OCI-M2 (cell line): ENCODE data around the gene ATG14.
"Not testable (repeated sequence)": the region's sequence is repeated elsewhere in the genome, so short reads cannot be mapped to it uniquely, and the experiment has no call there.

Source experiments
- DNase-seq: peaks from one replicate; lab custom pipeline; 2025; ENCODE audit not compliant: unreplicated experiment; lab: John Stamatoyannopoulos, UW

ATG14 gene

GRCh38 chr14:55387121-55387520 is 24.5 kb downstream of the ATG14 start:
- DNase-seq, result no peak

- no peak for DNase-seq
These were observed 25.4 kb downstream of the ATG14 start for GRCh38 chr14:55386037-55386808.

- DNase-seq, result no peak
These were observed 27.1 kb downstream of the ATG14 start for GRCh38 chr14:55384536-55384935.

DNA sequence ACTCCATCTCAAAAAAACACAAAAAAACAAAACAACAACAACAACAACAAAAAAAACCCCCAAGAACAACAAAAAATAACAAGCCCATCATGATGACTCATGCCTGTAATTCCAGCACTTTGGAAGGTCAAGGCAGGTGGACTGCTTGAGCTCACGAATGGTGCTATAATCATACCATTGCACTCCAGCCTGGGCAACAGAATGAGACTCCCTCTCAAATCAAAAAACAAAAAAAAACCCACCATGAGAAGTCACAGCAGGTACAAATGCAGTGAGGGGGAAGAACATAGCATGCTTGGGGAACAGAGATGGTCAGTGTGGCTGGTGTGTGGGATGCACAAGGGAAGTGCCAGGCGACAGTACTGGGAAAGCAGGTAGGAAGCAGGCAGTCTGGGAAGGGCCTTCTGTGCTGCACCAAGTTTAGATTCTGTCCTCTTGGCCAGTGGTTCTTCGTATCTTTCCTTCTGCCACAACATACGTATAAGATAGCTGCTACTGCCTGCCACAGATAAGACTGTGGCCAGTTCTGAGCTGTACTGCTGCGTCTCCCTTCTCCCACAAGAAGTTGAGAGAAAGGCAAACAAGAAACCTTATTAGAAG is 28.0 kb downstream of the ATG14 start:
- peak; percentile 70 for DNase-seq

GRCh38 chr14:55383056-55383466 is 28.6 kb downstream of the ATG14 start:
- DNase-seq, result not testable (repeated sequence)

- no peak for DNase-seq
These were observed 29.1 kb downstream of the ATG14 start for GRCh38 chr14:55382483-55382882.

DNA sequence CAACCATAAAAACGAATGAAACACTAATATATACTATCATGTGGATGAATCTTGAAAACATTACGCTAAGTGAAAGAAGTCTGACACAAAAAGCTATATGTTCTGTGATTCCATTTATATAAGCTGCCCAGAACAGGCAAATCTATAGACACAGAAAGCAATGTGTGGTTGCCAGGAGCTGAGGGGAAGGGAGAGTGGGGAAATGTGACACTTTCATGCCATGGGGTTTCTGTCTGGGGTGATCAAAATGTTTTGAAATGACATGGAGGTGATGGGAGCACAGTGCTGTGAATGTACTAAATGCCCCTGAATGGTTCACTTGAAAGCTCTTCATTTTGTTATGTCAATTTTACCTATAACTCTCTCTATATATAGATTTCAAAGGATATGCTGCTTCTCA is 30.1 kb downstream of the ATG14 start:
- DNase-seq, result no peak

GRCh38 chr14:55381040-55381439 is 30.6 kb downstream of the ATG14 start:
- DNase-seq, result no peak

- DNase-seq, result no peak
These were observed 34.4 kb downstream of the ATG14 start for GRCh38 chr14:55377236-55377635.

DNA sequence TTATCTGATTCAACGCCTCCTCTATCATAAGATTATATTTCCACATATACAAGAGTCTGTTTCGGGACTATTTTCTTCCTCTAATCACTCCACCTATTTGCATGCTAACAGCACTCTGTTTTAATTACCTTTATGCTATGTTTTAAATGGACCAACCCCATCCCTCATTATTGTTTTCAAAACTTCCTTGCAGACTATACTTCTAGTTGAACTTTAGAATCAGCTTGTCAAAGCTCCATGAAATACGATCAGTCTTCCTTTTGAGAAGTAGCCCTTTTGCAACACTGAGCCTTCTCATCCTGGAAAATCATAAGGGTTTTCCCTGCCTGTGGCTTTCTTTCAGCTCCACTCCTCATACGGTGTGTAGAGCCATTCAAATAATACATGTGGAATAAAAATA is 36.9 kb downstream of the ATG14 start:
- no peak for DNase-seq

DNA sequence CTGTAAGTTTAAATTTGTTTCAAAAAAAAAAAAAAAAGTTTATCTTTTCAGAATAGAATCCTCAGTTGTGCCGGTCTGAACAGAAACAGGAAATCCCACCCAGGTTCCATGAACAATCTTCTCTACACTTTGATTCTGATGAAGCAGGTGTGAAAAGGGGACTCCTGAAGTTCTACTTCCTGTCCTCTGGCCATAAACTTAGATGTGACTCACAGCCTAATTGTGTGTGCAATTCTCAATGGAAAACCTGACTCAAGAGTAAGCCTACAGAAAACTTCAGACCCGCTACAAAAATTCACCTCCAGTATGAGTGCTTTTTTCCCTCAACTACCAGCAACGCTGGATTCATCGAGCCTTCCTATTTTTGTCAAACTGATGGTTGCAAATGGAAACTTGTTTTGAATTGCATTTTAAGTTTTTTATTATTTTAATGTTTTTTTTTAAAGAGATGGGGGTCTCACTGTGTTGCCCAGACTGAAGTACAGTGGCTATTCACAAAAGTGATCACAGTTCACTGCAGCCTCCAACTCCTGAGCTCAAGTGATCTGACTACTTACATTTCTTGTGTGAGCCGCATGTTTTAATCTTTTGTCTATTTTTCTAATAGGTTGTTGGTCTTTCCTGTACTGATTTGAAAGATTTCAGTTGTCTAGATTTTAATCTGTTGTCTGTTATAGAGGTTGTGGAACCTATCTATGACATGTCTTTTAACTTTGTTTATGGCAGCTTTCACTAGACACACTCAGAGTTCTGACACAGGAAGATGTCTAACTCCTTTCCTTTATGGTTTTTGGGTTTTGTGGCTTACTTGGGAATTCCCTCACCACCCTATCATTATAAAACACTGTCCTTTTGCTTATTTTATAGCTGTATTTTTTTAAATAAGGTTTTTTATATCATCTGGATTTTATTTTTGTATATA is 37.6 kb downstream of the ATG14 start:
- DNase-seq, result no peak

DNA sequence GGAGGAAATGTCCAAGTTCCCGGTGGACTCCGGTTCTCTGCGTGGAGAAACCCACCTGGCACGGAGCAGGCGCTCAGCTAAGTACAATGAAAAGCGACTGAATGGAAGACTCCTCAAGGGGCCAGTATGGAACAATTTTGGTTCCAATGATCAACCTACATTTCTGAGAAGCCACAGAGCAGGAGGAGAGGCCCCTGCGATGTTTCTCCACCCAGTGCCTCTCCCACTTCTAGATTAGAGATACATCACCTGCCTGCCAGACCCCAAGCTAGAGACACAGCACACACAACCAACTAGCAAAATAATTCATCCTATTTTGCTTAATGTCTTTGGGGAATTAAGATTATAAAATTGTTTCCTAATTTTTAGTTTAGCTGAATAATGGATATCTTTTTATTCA is 38.8 kb downstream of the ATG14 start:
- no peak for DNase-seq

- DNase-seq, result no peak
These were observed 39.2 kb downstream of the ATG14 start for GRCh38 chr14:55372423-55372822.

DNA sequence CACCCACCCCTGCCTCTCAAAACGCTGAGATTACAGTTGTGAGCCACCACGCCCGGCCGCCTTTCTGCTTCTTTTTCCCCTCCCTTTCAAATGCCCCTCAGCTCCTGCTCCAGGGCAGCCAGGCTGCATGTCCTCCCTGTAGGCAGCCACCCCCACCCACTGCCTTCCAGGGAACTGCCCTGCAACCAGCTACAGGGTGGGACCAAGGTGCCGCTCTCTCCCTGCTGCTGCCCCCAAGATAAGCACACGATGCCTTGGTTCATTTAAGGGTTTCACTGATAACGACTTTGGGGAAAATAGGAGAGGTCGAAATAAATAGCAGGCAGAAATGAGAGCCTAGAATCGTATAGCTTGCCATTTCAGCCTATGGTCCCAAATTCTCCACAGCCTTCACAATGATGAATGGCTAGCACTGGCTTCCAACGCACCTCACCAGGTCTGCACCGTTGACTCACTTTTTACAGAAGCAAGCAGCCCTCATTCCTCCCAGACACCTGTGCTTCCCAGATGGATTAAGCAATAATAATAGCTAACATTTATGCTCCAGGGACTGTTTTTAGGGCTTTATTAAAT is 40.7 kb downstream of the ATG14 start:
- no peak for DNase-seq

- DNase-seq, result no peak
These were observed 45.4 kb downstream of the ATG14 start for GRCh38 chr14:55366271-55366670.

- DNase-seq, result no peak
These were observed 50.4 kb downstream of the ATG14 start for GRCh38 chr14:55361190-55361589.

GRCh38 chr14:55359307-55359706 is 52.3 kb downstream of the ATG14 start:
- no peak for DNase-seq

GRCh38 chr14:55356913-55357312 is 54.7 kb downstream of the ATG14 start:
- no peak for DNase-seq

DNA sequence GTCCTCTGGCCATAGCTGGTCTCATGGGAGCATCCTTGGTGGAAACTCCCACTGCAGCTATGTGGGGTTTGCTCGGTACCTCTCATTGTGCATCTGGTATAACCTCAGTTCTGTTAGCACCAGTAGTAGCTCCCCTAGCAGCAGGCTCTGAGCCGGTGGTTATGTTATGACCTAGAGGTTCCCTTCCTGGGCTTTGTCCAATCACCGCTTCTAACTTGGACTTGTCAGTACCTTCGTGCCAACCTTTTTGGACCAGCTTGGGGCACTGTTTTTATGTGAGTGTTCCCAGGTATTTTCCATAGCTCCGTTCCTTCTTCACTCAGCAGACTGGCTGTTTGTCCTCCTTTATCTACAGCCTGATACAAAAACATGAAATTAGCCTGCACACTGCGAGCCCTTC is 55.7 kb downstream of the ATG14 start:
- DNase-seq, result no peak

DNA sequence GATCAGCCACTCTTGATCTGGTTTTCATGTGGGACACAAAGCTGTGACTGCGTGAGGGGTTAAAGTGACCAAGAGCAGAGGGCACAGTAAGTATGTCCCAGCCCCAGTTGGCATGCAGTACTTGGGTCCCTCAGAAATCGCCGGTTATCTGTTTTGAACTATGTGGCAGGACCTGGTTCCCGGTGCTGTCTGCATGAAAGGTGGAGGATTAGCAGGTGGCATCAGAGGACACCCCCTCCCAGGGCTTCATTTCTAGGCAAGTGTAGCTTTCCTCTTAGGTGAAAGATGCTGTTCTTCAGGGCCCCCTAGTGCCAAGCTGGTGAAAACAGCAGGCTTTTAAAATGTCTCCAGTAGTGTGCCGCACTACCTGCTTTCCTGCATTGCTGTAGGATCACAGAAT is 57.1 kb downstream of the ATG14 start:
- DNase-seq, result no peak

- DNase-seq, result no peak
These were observed 57.8 kb downstream of the ATG14 start for GRCh38 chr14:55353686-55354467.
